Endothelial cell of umbilical vein (primary cell): Measurements from ENCODE around the gene RBM28. TPM values are rescaled to one million over a fixed set of nuclear protein-coding genes. Genes with fewer than 3 reads are reported as not detected.

Source experiments
- BruUV-seq: library from RNA; stranded (reverse); fragments of 400-500 nt; replicated peaks from 2 replicates; lab custom pipeline; 2021; lab: Mats Ljungman, UMichigan
- CTCF ChIA-PET: fragments of 300-600, 350-600 bp; sonication (Branson Sonifier 250); formaldehyde crosslinking; loops from one replicate; lab custom pipeline; 2021; ENCODE audit warnings: antibody characterized with exemption, inconsistent platforms; lab: Charles Lee
- POLR2A ChIA-PET: fragments of 300-600, 350-600 bp; sonication (Branson Sonifier 250); formaldehyde crosslinking; loops from one replicate; lab custom pipeline; 2021; ENCODE audit warnings: antibody characterized with exemption, inconsistent platforms; lab: Charles Lee
- DNase-seq: peaks from one replicate; pipeline ENCODE4 v3.0.0-alpha.2; 2011; ENCODE audit warnings: low read depth, low spot score
- FAIRE-seq: peaks from 2 replicates; lab custom pipeline; 2011; peaks lifted over from hg19 to GRCh38; lab: Jason Lieb, UNC
- H2AFZ ChIP-seq: 2 replicates; pipeline ENCODE4 v1.6.0; 2012; ENCODE audit warnings: low read depth, low read length, control low read depth, inconsistent platforms
- H3K27ac ChIP-seq: 2 replicates; pipeline ENCODE4 v1.5.1; 2011; ENCODE audit warnings: low read depth, mild to moderate bottlenecking, control low read depth, low read length, moderate library complexity; ENCODE audit not compliant: insufficient read depth
- H3K27me3 ChIP-seq, 2 experiments: 2 replicates each; pipeline versions ENCODE4 v1.6.0 to v1.6.1; 2011; ENCODE audit warnings: low read length in 2 of 2, mixed read lengths in 1 of 2; ENCODE audit not compliant: control insufficient read depth in 2 of 2, insufficient read depth in 2 of 2
- H3K36me3 ChIP-seq, 2 experiments: 2 replicates in 1 of 2; 3 replicates in 1 of 2; pipeline ENCODE4 v1.5.1; 2011; ENCODE audit warnings: low read length in 2 of 2, mild to moderate bottlenecking in 1 of 2, moderate library complexity in 1 of 2; ENCODE audit not compliant: control insufficient read depth in 2 of 2, insufficient read depth in 2 of 2; ENCODE audit errors: extremely low read depth in 1 of 2
- H3K4me1 ChIP-seq: 3 replicates; pipeline ENCODE4 v1.5.1; 2011; ENCODE audit warnings: mild to moderate bottlenecking, low read length; ENCODE audit not compliant: control insufficient read depth, insufficient read depth; ENCODE audit errors: extremely low read depth
- H3K4me2 ChIP-seq: 2 replicates; pipeline ENCODE4 v1.6.1; 2011; ENCODE audit warnings: low read length, control low read depth, mixed read lengths; ENCODE audit not compliant: insufficient read depth
- H3K4me3 ChIP-seq, 3 experiments: fragments of 200-600 bp in 1 of 3; sonication (generic), shearing (Covaris generic) in 1 of 3; replicated peaks in 1 of 3; 2 replicates each; pipeline ENCODE4 v1.5.1; 2011 to 2016; ENCODE audit warnings: control low read depth in 3 of 3, low read length in 3 of 3, mild to moderate bottlenecking in 2 of 3, inconsistent platforms in 1 of 3, low read depth in 1 of 3, moderate library complexity in 1 of 3; ENCODE audit not compliant: insufficient read depth in 1 of 3
- H3K79me2 ChIP-seq: 2 replicates; pipeline ENCODE4 v1.6.0; 2012; ENCODE audit warnings: low read length, inconsistent platforms; ENCODE audit not compliant: control insufficient read depth, insufficient read depth
- H3K9ac ChIP-seq: replicated peaks from 2 replicates; pipeline ENCODE3; 2011; ENCODE audit warnings: low read length, control low read depth; ENCODE audit not compliant: insufficient read depth; ENCODE audit errors: extremely low read depth
- H3K9me1 ChIP-seq: replicated peaks from 3 replicates; pipeline ENCODE4 v1.6.0; 2011; ENCODE audit warnings: mild to moderate bottlenecking, low read length; ENCODE audit not compliant: control insufficient read depth, insufficient read depth; ENCODE audit errors: extremely low read depth
- H3K9me3 ChIP-seq: replicated peaks from 2 replicates; pipeline ENCODE4 v1.5.1; 2012; ENCODE audit warnings: low read length, inconsistent platforms; ENCODE audit not compliant: control insufficient read depth, insufficient read depth
- H4K20me1 ChIP-seq: replicated peaks from 2 replicates; pipeline ENCODE3; 2011; ENCODE audit warnings: mild to moderate bottlenecking, low read length; ENCODE audit not compliant: control insufficient read depth, insufficient read depth; ENCODE audit errors: extremely low read depth
- EZH2 ChIP-seq: IDR thresholded peaks from 2 replicates; pipeline ENCODE4 v1.6.1; 2012; ENCODE audit warnings: borderline replicate concordance, low read depth, mild to moderate bottlenecking, moderate library complexity, low read length, inconsistent platforms; ENCODE audit not compliant: severe bottlenecking
- FOS ChIP-seq: IDR thresholded peaks from 2 replicates; pipeline ENCODE4 v1.6.1; 2011; ENCODE audit warnings: mild to moderate bottlenecking, low read length, moderate library complexity, borderline replicate concordance; ENCODE audit not compliant: insufficient read depth
- GATA2 ChIP-seq: IDR thresholded peaks from 2 replicates; pipeline ENCODE4 v1.7.0; 2011; ENCODE audit warnings: low read depth, mild to moderate bottlenecking, moderate library complexity, mixed read lengths, low read length; ENCODE audit not compliant: insufficient read length, insufficient read depth
- JUN ChIP-seq: IDR thresholded peaks from 2 replicates; pipeline ENCODE4 v1.6.1; 2011; ENCODE audit warnings: borderline replicate concordance, low read depth; ENCODE audit not compliant: insufficient read length, insufficient read depth
- POLR2A ChIP-seq: IDR thresholded peaks from 2 replicates; pipeline ENCODE4 v1.6.1; 2012; ENCODE audit warnings: low read depth, mild to moderate bottlenecking, control low read depth, low read length
- dilution Hi-C: fragments of 300-500 bp; cut with MboI; formaldehyde crosslinking; loops from one replicate; pipeline ENCODE4 v1.15.0; 2019; ENCODE audit warnings: low sequenced_read_pairs; ENCODE audit not compliant: extremely low pct_ligation_motif_present
- intact Hi-C: fragments of 100-400 bp; cut with micrococcal nuclease; formaldehyde crosslinking; loops from one replicate; pipeline ENCODE4 v1.10.0; 2022
- polyA plus RNA-seq, 4 experiments: library from polyadenylated mRNA; depleted of rRNA in 3 of 4; stranded (reverse) in 3 of 4; unstranded in 1 of 4; fragments of >200 nt; gene quantifications; 2 replicates each; pipeline versions ENCODE4 v1.2.1 to v1.2.3, GENCODE V29; 2011 to 2012; ENCODE audit warnings: missing spikeins in 1 of 4
- total RNA-seq: library from RNA; stranded (reverse); gene quantifications from 2 replicates; pipeline ENCODE4 v1.2.3, GENCODE V29; 2021
- TF ChIP-seq, protein P1 (sequence below), 2 donors: IDR thresholded peaks; 1 replicate in 1 of 2; 2 replicates in 1 of 2; pipeline ENCODE4 v1.5.1; 2011; ENCODE audit warnings: low read length in 2 of 2, mild to moderate bottlenecking in 2 of 2, moderate library complexity in 2 of 2, control low read depth in 1 of 2, inconsistent platforms in 1 of 2, low read depth in 1 of 2; ENCODE audit not compliant: insufficient read depth in 1 of 2; ENCODE audit errors: extremely low read depth in 1 of 2

Gene RBM28
- total and polyA plus RNA-seq, 2 donors (not counting 3 experiments of a cell fraction or from before 2014, with no cell fraction given) = 11.6 to 58.7 TPM

DNA sequence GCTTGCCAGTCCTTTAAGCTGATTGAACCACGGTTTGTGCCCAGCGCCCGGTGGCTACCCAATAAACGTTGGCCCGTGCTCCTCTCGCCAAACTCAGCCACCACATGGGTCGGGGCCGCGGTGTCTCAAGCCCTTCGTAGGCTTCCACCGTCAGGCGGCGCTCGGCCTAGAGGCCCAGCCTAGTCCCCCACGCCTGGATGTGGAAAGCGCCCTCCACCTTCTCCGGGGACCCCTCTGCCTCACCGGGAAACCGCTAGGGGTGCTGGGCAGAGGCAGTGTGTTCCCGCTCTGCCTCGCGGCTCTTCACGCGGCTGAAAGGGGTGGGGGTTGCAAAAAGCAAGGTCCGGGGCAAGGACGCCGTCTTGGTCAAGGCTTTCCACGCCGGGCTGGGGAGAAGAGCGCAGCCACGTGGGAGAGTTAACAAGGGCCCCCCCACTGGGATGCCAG, 72.9 kb downstream of the RBM28 start:
- Histone ChIP-seq H3K79me2 (no peaks in the 10 kb centered on the region), H3K9me1 (no peaks in the 10 kb centered on the region), H3K4me1 (peaks cover 9% of the 10 kb centered on the region), H3K36me3 (no peaks in the 10 kb centered on the region), H3K27me3 (peaks cover 65 to 78% of the 10 kb centered on the region in 2 experiments), H3K27ac (no peak overlapping the region), H4K20me1 (no peaks in the 10 kb centered on the region), H3K4me2 (no peak overlapping the region), H3K4me3 (no peak overlapping the region), H3K9me3 (no peaks in the 10 kb centered on the region), H3K9ac (no peak overlapping the region), H2AFZ (no peak overlapping the region)
- no TSS peak for BruUV-seq
- FAIRE-seq (no peak), DNase-seq (no peak)
- ChIA-PET POLR2A (no interaction called here), CTCF (no interaction called here)
- TF ChIP-seq, protein P1, sequence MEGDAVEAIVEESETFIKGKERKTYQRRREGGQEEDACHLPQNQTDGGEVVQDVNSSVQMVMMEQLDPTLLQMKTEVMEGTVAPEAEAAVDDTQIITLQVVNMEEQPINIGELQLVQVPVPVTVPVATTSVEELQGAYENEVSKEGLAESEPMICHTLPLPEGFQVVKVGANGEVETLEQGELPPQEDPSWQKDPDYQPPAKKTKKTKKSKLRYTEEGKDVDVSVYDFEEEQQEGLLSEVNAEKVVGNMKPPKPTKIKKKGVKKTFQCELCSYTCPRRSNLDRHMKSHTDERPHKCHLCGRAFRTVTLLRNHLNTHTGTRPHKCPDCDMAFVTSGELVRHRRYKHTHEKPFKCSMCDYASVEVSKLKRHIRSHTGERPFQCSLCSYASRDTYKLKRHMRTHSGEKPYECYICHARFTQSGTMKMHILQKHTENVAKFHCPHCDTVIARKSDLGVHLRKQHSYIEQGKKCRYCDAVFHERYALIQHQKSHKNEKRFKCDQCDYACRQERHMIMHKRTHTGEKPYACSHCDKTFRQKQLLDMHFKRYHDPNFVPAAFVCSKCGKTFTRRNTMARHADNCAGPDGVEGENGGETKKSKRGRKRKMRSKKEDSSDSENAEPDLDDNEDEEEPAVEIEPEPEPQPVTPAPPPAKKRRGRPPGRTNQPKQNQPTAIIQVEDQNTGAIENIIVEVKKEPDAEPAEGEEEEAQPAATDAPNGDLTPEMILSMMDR (IDR thresholded peaks at IDR 0.05; ENCODE audit: extremely low read depth in 1 of 2, insufficient read depth in 1 of 2, low read depth in 1 of 2, low read length in 2 of 2) = peak in 1 of 2 donors; percentile 8
- TF ChIP-seq EZH2 = no peak
- dilution Hi-C loops = no loop called here
- intact Hi-C loops = no loop called here

DNA sequence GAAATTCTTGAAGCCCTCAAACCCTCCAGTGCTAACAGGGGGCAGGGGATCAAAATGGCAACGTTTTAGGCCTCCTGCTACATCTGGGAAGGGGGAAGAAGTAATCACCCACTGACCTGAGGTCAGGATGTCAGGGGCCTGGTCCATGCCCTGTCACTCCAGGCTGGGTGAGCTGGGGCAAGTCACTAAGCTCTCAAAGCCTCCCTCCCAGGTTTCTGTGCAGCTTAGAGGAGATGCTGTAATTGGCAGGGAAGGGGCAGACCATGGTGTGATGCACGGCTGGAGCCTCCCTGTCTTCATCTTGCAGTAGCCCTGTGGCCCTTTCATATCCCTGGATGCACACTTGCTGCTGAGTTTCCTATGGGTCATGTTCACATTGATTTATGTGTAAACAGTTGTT, 75.5 kb downstream of the RBM28 start:
- BruUV-seq = no TSS peak
- Histone ChIP-seq H3K4me2 (no peak overlapping the region), H3K27me3 (peaks cover 53 to 72% of the 10 kb centered on the region in 2 experiments), H3K9me1 (no peaks in the 10 kb centered on the region), H3K9ac (no peak overlapping the region), H3K9me3 (no peaks in the 10 kb centered on the region), H3K4me3 (no peak overlapping the region), H3K36me3 (no peaks in the 10 kb centered on the region), H3K4me1 (peaks cover 9% of the 10 kb centered on the region), H4K20me1 (no peaks in the 10 kb centered on the region), H3K79me2 (no peaks in the 10 kb centered on the region), H3K27ac (no peak overlapping the region), H2AFZ (no peak overlapping the region)
- DNase-seq = no peak
- FAIRE-seq = no peak
- dilution Hi-C loops (no loop called here), intact Hi-C loops (no loop called here)
- ChIA-PET CTCF (no interaction called here), POLR2A (no interaction called here)
- TF ChIP-seq GATA2 (no peak), EZH2 (no peak), JUN (no peak), FOS (no peak), POLR2A (no peak)
